GM23338 (cell line): ENCODE measurements around the gene SETD1B. TPM values are rescaled to one million over a fixed set of nuclear protein-coding genes. Genes with fewer than 3 reads are reported as not detected.

ENCODE experiments used
- CTCF ChIP-seq, 2 experiments: fragments of 200-600 bp in 1 of 2; sonication (generic) in 1 of 2; conservative IDR thresholded peaks; 2 replicates each; pipeline versions ENCODE4 v1.5.1 to v1.6.1; 2016 to 2017; ENCODE audit warnings: antibody characterized with exemption in 2 of 2, low read depth in 2 of 2, mild to moderate bottlenecking in 2 of 2, moderate library complexity in 1 of 2
- EZH2phosphoT487 ChIP-seq: fragments of 200-600 bp; sonication (generic); IDR thresholded peaks from one replicate; pipeline ENCODE4 v1.8.1; 2018; ENCODE audit warnings: antibody characterized with exemption; ENCODE audit not compliant: unreplicated experiment
- JUNB ChIP-seq: IDR thresholded peaks from one replicate; pipeline ENCODE4 v1.6.1; 2016; ENCODE audit warnings: antibody characterized with exemption; ENCODE audit not compliant: unreplicated experiment
- POLR2AphosphoS5 ChIP-seq: IDR thresholded peaks from 2 replicates; pipeline ENCODE4 v1.6.1; 2016; ENCODE audit warnings: antibody characterized with exemption, low read depth
- REST ChIP-seq: IDR thresholded peaks from one replicate; pipeline ENCODE4 v1.6.1; 2018; ENCODE audit warnings: antibody characterized with exemption; ENCODE audit not compliant: unreplicated experiment
- ZNF331 ChIP-seq: fragments of 250-450 bp; sonication (Bioruptor Pico); IDR thresholded peaks from 2 replicates; pipeline ENCODE4 v1.5.0; 2020; ENCODE audit warnings: low read depth, mild to moderate bottlenecking, moderate library complexity
- ZNF462 ChIP-seq: fragments of 250-450 bp; sonication (Bioruptor Pico); IDR thresholded peaks from 2 replicates; pipeline ENCODE4 v1.5.0; 2020; ENCODE audit warnings: mild to moderate bottlenecking, moderate library complexity
- polyA plus RNA-seq: library from polyadenylated mRNA; unstranded; fragments of >200 nt; fragmentation: Nextera tagmentation; extraction: Ambion mirVana; gene quantifications from 2 replicates; pipeline ENCODE4 v1.2.1, GENCODE V29; 2016
- total RNA-seq: library from RNA; depleted of rRNA; stranded (reverse); fragments of >200 nt; shearing (Covaris generic); gene quantifications from 2 replicates; pipeline ENCODE4 v1.2.3, GENCODE V29; 2014

SETD1B gene
- total and polyA plus RNA-seq, 2 experiments from 2014 or later = 3.1 to 8.7 TPM

- TF ChIP-seq ZNF462 (CRISPR knock-in tag) (no peak), REST (no peak), ZNF331 (CRISPR knock-in tag) (no peak), EZH2phosphoT487 (no peak), JUNB (no peak), POLR2AphosphoS5 (no peak), CTCF (conservative IDR thresholded peaks at IDR 0.05; ENCODE audit: low read depth in 2 of 2) (no peak)
Observed at GRCh38 chr12:121810833-121811433, 7.1 kb downstream of the SETD1B start (continued).
